Measurements from ENCODE around the gene MX1.

Gene MX1

DNA sequence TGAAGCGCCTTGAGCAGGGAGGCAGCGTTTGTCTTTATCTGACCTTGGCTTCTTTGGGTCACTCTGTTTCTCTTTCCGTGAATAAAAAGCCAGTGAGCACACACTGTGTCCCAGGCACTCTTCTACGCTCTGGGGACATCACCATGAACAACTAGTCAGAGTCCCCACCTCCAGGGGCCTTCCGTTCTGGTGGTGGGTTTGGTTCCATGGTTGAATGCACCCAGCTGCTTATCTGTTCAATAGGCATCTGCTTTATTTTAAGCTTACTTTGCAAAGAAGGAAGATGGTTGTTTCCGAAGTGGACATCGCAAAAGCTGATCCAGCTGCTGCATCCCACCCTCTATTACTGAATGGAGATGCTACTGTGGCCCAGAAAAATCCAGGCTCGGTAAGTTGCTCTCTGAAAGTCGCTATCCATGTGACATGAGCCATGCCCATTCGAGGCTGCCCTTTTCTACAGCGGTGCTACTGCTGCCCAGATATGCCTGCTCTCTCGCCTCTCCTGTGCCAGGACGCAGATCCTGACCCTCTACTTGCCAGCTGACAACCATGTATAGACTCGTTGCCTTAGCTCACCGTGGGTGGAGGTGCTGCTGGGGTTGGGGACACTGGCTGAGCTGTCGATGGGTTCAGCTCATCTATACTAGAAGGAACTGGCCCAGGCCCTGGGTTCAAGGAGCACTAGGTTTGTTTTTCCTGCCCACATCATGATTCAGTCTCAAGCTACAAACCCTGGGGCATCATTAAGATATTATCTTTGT is 5.9 kb downstream of the MX1 start:
- no peak overlapping the region for H3K4me3 ChIP-seq (ENCODE audit: low read depth, low read length)
- no peak for DNase-seq (ENCODE audit: low read depth)

DNA sequence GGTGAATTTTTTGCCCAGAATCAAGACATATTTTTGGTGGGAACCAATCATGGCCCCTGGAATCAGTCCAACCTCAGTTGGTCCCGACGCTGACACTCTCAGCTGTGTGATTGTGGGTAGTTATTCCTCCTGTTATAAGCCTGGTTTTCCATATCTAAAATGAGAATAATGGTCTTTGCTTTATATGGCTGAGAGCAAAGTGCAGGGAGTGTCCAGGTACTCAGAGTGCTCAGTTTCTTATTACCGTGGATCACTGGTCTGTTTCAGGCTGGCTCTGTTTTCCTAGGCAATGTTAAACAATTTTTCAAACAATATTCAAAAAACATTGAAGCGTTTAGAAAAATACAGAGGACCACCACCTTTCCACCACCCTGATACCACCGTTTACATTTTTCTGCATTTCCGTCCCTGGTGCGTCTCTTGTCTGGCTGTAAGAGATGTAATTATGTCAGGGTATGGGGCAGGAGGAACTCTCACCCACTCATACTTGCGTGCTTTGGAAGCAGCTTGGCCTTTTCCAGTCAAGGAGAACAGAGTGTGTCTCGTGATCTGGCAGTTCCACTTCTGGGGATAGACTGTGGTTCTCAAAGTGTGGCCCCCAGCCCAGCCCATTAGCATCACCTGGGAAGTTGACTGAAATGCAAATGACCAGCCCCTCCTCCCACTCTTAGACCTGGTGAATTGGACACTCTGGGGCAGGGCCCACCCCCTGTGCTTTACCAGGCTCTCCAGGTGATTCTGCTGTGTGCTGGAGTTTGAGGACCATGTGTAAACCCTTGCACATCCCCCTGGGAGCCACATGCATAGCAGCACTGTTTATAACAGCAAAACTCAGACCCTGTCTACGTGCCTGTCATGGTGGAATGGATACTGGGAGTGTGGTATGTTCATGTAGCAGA is 6.8 kb downstream of the MX1 start:
- no peak for DNase-seq (ENCODE audit: low read depth)
- TF ChIP-seq, protein P1, sequence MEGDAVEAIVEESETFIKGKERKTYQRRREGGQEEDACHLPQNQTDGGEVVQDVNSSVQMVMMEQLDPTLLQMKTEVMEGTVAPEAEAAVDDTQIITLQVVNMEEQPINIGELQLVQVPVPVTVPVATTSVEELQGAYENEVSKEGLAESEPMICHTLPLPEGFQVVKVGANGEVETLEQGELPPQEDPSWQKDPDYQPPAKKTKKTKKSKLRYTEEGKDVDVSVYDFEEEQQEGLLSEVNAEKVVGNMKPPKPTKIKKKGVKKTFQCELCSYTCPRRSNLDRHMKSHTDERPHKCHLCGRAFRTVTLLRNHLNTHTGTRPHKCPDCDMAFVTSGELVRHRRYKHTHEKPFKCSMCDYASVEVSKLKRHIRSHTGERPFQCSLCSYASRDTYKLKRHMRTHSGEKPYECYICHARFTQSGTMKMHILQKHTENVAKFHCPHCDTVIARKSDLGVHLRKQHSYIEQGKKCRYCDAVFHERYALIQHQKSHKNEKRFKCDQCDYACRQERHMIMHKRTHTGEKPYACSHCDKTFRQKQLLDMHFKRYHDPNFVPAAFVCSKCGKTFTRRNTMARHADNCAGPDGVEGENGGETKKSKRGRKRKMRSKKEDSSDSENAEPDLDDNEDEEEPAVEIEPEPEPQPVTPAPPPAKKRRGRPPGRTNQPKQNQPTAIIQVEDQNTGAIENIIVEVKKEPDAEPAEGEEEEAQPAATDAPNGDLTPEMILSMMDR (IDR thresholded peaks at IDR 0.05; ENCODE audit: control insufficient read depth, extremely low read depth, insufficient read depth): no peak
- no peak overlapping the region for H3K4me3 ChIP-seq (ENCODE audit: low read depth, low read length)

More for the DNA sequence above, 5.9 kb downstream of the MX1 start:
- TF ChIP-seq, protein P1 (IDR thresholded peaks at IDR 0.05; ENCODE audit: control insufficient read depth, extremely low read depth, insufficient read depth): no peak

GRCh38 chr21:41433566-41433965 is 7.5 kb downstream of the MX1 start:
- TF ChIP-seq, protein P1 (IDR thresholded peaks at IDR 0.05; ENCODE audit: control insufficient read depth, extremely low read depth, insufficient read depth): no peak
- H3K4me3 ChIP-seq (ENCODE audit: low read depth, low read length): no peak overlapping the region
- peak; percentile 79 for DNase-seq (ENCODE audit: low read depth)

DNA sequence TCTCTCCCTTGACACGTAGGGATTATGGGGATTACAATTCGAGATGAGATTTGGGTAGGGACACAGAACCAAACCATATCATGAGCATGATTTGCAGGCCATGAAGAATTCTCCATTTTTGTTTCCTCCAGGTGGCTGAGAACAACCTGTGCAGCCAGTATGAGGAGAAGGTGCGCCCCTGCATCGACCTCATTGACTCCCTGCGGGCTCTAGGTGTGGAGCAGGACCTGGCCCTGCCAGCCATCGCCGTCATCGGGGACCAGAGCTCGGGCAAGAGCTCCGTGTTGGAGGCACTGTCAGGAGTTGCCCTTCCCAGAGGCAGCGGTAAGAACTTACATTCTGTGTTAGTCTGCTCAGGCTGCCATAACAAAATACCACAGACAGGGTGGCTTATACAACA is 9.7 kb downstream of the MX1 start:
- TF ChIP-seq, protein P1 (IDR thresholded peaks at IDR 0.05; ENCODE audit: control insufficient read depth, extremely low read depth, insufficient read depth): no peak
- no peak for DNase-seq (ENCODE audit: low read depth)
- H3K4me3 ChIP-seq (ENCODE audit: low read depth, low read length): no peak overlapping the region

- H3K4me3 ChIP-seq (ENCODE audit: low read depth, low read length): no peak overlapping the region
- TF ChIP-seq, protein P1 (IDR thresholded peaks at IDR 0.05; ENCODE audit: control insufficient read depth, extremely low read depth, insufficient read depth): no peak
- no peak for DNase-seq (ENCODE audit: low read depth)
Measured at GRCh38 chr21:41437729-41438128, 11.7 kb downstream of the MX1 start.

GRCh38 chr21:41438425-41439113 is 12.5 kb downstream of the MX1 start:
- H3K4me3 ChIP-seq (ENCODE audit: low read depth, low read length): no peak overlapping the region
- DNase-seq (ENCODE audit: low read depth): no peak
- TF ChIP-seq, protein P1 (IDR thresholded peaks at IDR 0.05; ENCODE audit: control insufficient read depth, extremely low read depth, insufficient read depth): no peak
